ENCODE measurements around the gene MED27. TPM values are rescaled to one million over a fixed set of nuclear protein-coding genes. Genes with fewer than 3 reads are reported as not detected.

MED27 gene
- total RNA-seq, 2 donors from 2014 or later, result 19.2 to 28.9 TPM

- peaks cover 4% of the 10 kb centered on the region for H3K4me1 Mint-ChIP-seq
- H3K27ac Mint-ChIP-seq, result no peak overlapping the region
- no peak overlapping the region for H3K4me3 Mint-ChIP-seq
- H3K9me3 ChIP-seq (ENCODE audit: control insufficient read depth, low read length, poor library complexity, severe bottlenecking), result no peaks in the 10 kb centered on the region
- DNase-seq, result no peak
- no peaks in the 10 kb centered on the region for H3K27me3 Mint-ChIP-seq
- peaks cover 2% of the 10 kb centered on the region for H3K36me3 Mint-ChIP-seq (ENCODE audit: low read depth)
- no peak for ATAC-seq
Observed at GRCh38 chr9:131965103-131965502, 114.6 kb downstream of the MED27 start.

DNA sequence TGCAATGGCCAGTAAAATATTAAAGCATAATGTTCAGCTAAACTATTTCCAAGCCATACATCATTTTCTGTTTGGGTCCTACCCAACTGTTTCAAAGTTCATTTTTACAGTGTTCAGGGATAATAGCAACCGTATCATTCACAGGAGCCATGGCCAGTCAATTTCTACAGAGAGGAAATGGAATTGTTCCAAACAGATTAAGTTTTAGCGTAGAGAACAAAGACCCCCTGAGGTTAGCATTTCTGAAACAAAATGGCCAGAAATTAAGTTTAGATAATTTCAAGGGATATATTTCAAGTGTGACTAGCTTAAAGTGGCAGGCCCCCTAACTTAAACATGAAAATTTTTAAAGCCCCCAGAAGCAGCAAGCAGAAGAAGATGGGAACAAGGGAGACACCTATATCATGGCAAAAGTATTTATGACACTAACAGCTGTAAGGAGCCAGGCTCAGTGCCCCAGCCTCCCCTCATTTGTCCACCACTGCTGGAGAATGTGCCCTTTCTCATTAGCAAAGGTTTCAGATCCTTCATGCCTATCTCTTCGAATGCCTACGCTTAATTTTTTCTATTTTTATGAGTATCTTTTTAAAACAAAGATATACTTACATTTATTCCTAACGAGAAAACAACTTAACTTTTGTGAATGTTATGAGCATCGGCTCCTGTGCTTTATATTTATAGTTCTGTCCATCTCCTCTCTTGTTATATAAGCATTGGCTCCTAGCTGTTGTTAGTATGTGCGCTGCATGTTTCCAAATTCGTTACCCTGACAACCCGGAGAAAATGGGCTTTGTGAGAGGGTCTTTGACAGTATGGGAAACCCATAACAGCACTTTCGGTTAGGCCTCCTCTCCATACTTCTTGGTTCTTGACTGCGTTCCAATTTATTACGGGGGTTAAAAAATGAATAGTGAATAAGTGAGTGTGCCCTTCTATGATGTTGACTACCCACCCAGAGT, 116.3 kb downstream of the MED27 start:
- Mint-ChIP-seq H3K27me3 (no peaks in the 10 kb centered on the region), H3K36me3 (ENCODE audit: low read depth) (peaks cover 2% of the 10 kb centered on the region), H3K27ac (no peak overlapping the region), H3K4me3 (no peak overlapping the region), H3K4me1 (peaks cover 4% of the 10 kb centered on the region)
- ATAC-seq (no peak), DNase-seq (no peak)
- H3K9me3 ChIP-seq (ENCODE audit: control insufficient read depth, low read length, poor library complexity, severe bottlenecking), result no peaks in the 10 kb centered on the region

GRCh38 chr9:131961496-131961880, 118.2 kb downstream of the MED27 start:
- ATAC-seq, result no peak
- peaks cover 6% of the 10 kb centered on the region for H3K36me3 Mint-ChIP-seq (ENCODE audit: low read depth)

DNA sequence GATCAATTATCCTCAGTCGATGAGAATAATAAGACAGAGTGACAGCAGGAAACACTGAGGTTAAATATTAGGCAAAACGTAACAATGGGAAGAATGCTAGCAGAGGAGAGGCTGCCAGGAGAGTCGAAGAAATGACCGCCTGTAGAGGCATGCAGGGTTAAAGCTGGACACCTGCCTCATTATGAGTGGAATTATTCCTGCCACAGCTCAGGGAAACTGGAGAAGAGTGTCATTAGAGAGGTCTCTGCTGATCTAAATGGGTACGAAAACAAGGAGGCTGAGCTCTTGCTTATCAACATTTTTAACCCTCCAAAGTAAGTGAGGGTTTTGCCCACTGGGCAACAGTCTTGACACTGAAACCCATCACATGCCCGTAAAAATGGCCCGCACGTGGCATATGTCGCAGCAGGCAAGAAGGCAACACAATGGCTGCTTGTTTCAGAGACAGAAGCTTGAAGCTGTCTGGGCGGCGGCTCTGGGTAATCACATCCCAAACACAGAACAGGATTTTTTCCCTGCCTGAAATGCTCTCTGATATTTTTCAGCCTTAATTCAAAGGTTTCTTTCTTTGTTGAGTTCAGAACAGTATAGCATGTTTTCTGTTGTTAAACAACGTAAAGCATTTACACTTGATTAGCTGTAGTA, 118.7 kb downstream of the MED27 start:
- no peaks in the 10 kb centered on the region for H3K9me3 ChIP-seq (ENCODE audit: control insufficient read depth, low read length, poor library complexity, severe bottlenecking)
- DNase-seq (no peak), ATAC-seq (no peak)
- no peak overlapping the region for H3K27ac Mint-ChIP-seq
- H3K4me1 Mint-ChIP-seq, result peaks cover 4% of the 10 kb centered on the region
- H3K27me3 Mint-ChIP-seq, result no peaks in the 10 kb centered on the region
- no peak overlapping the region for H3K4me3 Mint-ChIP-seq
- H3K36me3 Mint-ChIP-seq (ENCODE audit: low read depth), result peaks cover 8% of the 10 kb centered on the region

More at GRCh38 chr9:131961496-131961880, 118.2 kb downstream of the MED27 start:
- Mint-ChIP-seq H3K4me1 (peaks cover 2% of the 10 kb centered on the region), H3K4me3 (no peak overlapping the region), H3K27me3 (no peaks in the 10 kb centered on the region), H3K27ac (no peak overlapping the region)
- no peaks in the 10 kb centered on the region for H3K9me3 ChIP-seq (ENCODE audit: control insufficient read depth, low read length, poor library complexity, severe bottlenecking)
- DNase-seq, result no peak

- DNase-seq (no peak), ATAC-seq (no peak)
- no peaks in the 10 kb centered on the region for H3K9me3 ChIP-seq (ENCODE audit: control insufficient read depth, low read length, poor library complexity, severe bottlenecking)
- Mint-ChIP-seq H3K27ac (no peak overlapping the region), H3K36me3 (ENCODE audit: low read depth) (peaks cover 9% of the 10 kb centered on the region), H3K4me1 (peaks cover 4% of the 10 kb centered on the region), H3K27me3 (no peaks in the 10 kb centered on the region), H3K4me3 (no peak overlapping the region)
Observed at GRCh38 chr9:131960311-131960710, 119.4 kb downstream of the MED27 start.

DNA sequence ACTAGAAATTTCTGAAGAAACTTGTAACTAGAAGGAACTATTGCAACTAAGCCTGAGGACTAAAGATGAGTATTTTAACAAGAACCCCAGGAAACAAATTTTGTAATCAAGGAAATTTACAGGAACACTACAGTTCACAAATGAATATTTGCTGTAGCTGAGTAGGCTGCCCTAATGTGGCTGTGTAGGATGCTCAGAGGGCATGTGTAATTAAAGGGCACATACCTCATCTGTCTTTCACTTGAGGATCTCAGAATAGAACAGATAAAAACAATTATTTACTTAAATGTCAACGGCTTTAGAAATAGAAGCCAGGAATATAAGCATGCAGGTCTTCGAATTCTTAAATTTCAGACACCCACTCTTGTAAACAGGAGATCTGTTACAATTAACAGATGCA, 119.8 kb downstream of the MED27 start:
- no peak overlapping the region for H3K4me3 Mint-ChIP-seq
- peaks cover 9% of the 10 kb centered on the region for H3K36me3 Mint-ChIP-seq (ENCODE audit: low read depth)
- no peaks in the 10 kb centered on the region for H3K9me3 ChIP-seq (ENCODE audit: control insufficient read depth, low read length, poor library complexity, severe bottlenecking)
- no peak for ATAC-seq
- DNase-seq, result no peak
- peaks cover 7% of the 10 kb centered on the region for H3K4me1 Mint-ChIP-seq
- no peaks in the 10 kb centered on the region for H3K27me3 Mint-ChIP-seq
- H3K27ac Mint-ChIP-seq, result no peak overlapping the region

DNA sequence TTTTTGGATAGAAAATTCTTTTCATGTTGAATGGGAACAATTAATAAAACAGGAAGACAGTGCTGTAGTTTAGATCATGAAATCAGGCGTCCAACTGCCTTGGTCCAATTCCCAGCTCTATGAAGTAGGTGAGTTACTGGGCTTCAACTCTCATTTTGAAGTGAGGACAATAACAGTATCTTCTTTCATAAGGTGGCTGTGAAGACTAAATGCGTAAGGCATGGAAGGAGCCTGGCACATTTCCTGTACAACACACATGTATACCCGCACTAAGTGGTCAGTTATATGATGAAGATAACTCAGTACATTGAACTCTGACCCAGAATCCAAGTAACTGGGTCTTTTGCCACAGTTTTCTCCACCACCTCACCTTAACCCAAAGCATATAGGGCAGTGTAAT, 120.6 kb downstream of the MED27 start:
- ATAC-seq, result no peak
- H3K4me3 Mint-ChIP-seq, result no peak overlapping the region
- no peak for DNase-seq
- H3K36me3 Mint-ChIP-seq (ENCODE audit: low read depth), result peaks cover 9% of the 10 kb centered on the region
- peaks cover 7% of the 10 kb centered on the region for H3K4me1 Mint-ChIP-seq
- H3K9me3 ChIP-seq (ENCODE audit: control insufficient read depth, low read length, poor library complexity, severe bottlenecking), result no peaks in the 10 kb centered on the region
- H3K27ac Mint-ChIP-seq, result no peak overlapping the region
- no peaks in the 10 kb centered on the region for H3K27me3 Mint-ChIP-seq

GRCh38 chr9:131954299-131954698, 125.4 kb downstream of the MED27 start:
- Mint-ChIP-seq H3K27me3 (no peaks in the 10 kb centered on the region), H3K4me3 (no peak overlapping the region), H3K4me1 (peaks cover 12% of the 10 kb centered on the region), H3K27ac (no peak overlapping the region), H3K36me3 (ENCODE audit: low read depth) (peaks cover 6% of the 10 kb centered on the region)
- DNase-seq (no peak), ATAC-seq (no peak)
- H3K9me3 ChIP-seq (ENCODE audit: control insufficient read depth, low read length, poor library complexity, severe bottlenecking), result no peaks in the 10 kb centered on the region

DNA sequence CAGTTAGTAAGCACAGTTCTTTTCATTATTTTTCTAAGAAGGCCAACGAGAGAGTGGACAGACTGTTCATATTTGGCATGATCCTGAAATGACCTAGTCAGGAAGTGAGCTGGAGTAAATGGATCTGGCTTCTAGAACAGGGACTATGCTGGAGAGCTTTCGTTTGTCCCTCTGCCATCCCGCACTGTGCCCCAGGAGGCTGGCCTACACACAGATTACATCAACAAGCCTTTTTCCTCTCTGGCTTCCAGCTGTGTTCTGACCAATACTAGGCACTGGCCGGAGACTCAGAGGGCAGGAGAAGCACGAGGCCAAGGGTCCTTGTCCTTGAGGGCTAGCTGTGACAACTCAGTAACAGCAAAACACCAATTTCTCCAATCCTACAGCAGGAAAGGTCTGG, 127.8 kb downstream of the MED27 start:
- Mint-ChIP-seq H3K27me3 (no peaks in the 10 kb centered on the region), H3K36me3 (ENCODE audit: low read depth) (peaks cover 10% of the 10 kb centered on the region), H3K27ac (no peak overlapping the region), H3K4me3 (no peak overlapping the region), H3K4me1 (peaks cover 15% of the 10 kb centered on the region)
- no peaks in the 10 kb centered on the region for H3K9me3 ChIP-seq (ENCODE audit: control insufficient read depth, low read length, poor library complexity, severe bottlenecking)
- ATAC-seq, result no peak
- no peak for DNase-seq

DNA sequence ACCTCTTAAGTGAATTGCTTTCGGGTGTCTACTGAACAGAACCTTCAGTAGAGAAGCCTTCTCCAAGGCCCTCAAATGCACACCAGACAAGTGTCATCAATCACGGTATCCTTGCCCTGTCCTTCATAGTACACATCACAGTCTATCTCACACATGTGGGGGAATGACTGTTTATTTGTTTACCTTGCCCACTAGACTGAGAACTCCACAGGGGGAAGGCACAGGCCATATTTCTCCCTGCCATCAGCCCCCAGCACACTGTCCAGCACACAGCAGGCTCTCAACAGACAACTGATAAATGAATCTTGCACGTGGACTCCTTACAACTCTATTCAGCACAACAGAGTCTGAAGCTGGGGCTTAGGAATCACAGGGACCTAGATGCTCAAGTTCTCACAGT, 128.5 kb downstream of the MED27 start:
- H3K27ac Mint-ChIP-seq, result no peak overlapping the region
- H3K4me1 Mint-ChIP-seq, result peaks cover 15% of the 10 kb centered on the region
- H3K4me3 Mint-ChIP-seq, result no peak overlapping the region
- ATAC-seq (no peak), DNase-seq (no peak)
- peaks cover 12% of the 10 kb centered on the region for H3K36me3 Mint-ChIP-seq (ENCODE audit: low read depth)
- no peaks in the 10 kb centered on the region for H3K27me3 Mint-ChIP-seq
- no peaks in the 10 kb centered on the region for H3K9me3 ChIP-seq (ENCODE audit: control insufficient read depth, low read length, poor library complexity, severe bottlenecking)

DNA sequence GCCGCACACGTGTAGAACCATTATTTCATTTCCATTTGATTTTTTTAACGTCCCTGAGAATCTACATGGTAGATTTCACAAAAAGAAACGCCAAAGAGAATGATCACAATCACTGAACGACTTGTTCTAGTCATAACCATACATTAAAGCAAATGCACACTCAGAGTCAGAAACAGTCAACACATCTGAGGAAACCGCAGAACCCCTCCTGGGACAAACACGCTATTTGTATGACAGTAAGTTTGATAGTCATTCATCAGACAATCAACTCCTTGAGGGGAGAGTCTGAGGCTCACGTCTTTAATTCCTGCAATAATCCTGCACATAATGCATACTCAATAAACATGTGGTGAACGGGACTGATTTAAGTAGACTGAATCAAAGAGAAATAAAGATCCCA, 129.2 kb downstream of the MED27 start:
- Mint-ChIP-seq H3K36me3 (ENCODE audit: low read depth) (peaks cover 9% of the 10 kb centered on the region), H3K4me1 (peaks cover 13% of the 10 kb centered on the region), H3K4me3 (no peak overlapping the region), H3K27me3 (no peaks in the 10 kb centered on the region), H3K27ac (no peak overlapping the region)
- DNase-seq, result no peak
- no peaks in the 10 kb centered on the region for H3K9me3 ChIP-seq (ENCODE audit: control insufficient read depth, low read length, poor library complexity, severe bottlenecking)
- ATAC-seq, result no peak

GRCh38 chr9:131946180-131946579, 133.5 kb downstream of the MED27 start:
- H3K4me1 Mint-ChIP-seq, result peaks cover 12% of the 10 kb centered on the region
- no peak overlapping the region for H3K27ac Mint-ChIP-seq
- ATAC-seq, result no peak
- no peaks in the 10 kb centered on the region for H3K9me3 ChIP-seq (ENCODE audit: control insufficient read depth, low read length, poor library complexity, severe bottlenecking)
- no peak for DNase-seq
- H3K27me3 Mint-ChIP-seq, result no peaks in the 10 kb centered on the region
- no peak overlapping the region for H3K4me3 Mint-ChIP-seq
- H3K36me3 Mint-ChIP-seq (ENCODE audit: low read depth), result peaks cover 9% of the 10 kb centered on the region

GRCh38 chr9:131943351-131943841, 136.3 kb downstream of the MED27 start:
- H3K9me3 ChIP-seq (ENCODE audit: control insufficient read depth, low read length, poor library complexity, severe bottlenecking), result no peaks in the 10 kb centered on the region
- H3K36me3 Mint-ChIP-seq (ENCODE audit: low read depth), result peaks cover 8% of the 10 kb centered on the region
- H3K27me3 Mint-ChIP-seq, result no peaks in the 10 kb centered on the region
- ATAC-seq (no peak), DNase-seq (no peak)
- no peak overlapping the region for H3K27ac Mint-ChIP-seq
- H3K4me1 Mint-ChIP-seq, result peaks cover 9% of the 10 kb centered on the region
- no peak overlapping the region for H3K4me3 Mint-ChIP-seq

Measured in T-helper 17 cell (primary cell).